Muscle of leg (tissue), 11 donors: Measurements from ENCODE around the gene LAMA4. TPM values are rescaled to one million over a fixed set of nuclear protein-coding genes. Genes with fewer than 3 reads are reported as not detected.

Experiments used
- DNase-seq: peaks from one replicate; pipeline ENCODE4 v3.0.0; 2013
- H3K27ac ChIP-seq: one replicate; pipeline ENCODE4 v1.5.1; 2013; ENCODE audit warnings: mild to moderate bottlenecking, low read length, control low read depth
- H3K27me3 ChIP-seq: one replicate; pipeline ENCODE4 v1.6.1; 2013; ENCODE audit warnings: low read length; ENCODE audit not compliant: control insufficient read depth, insufficient read depth
- H3K36me3 ChIP-seq: one replicate; pipeline ENCODE4 v1.6.1; 2013; ENCODE audit warnings: low read length; ENCODE audit not compliant: control insufficient read depth, insufficient read depth
- H3K4me1 ChIP-seq: one replicate; pipeline ENCODE4 v1.6.1; 2013; ENCODE audit warnings: low read length; ENCODE audit not compliant: control insufficient read depth, insufficient read depth
- H3K4me3 ChIP-seq: one replicate; pipeline ENCODE4 v1.5.1; 2013; ENCODE audit warnings: low read length, control low read depth
- H3K9me3 ChIP-seq: replicated peaks from 2 replicates; pipeline ENCODE4 v1.6.1; 2013; ENCODE audit warnings: low read depth, low read length; ENCODE audit not compliant: control insufficient read depth
- WGBS: methylation state at CpG from one replicate; pipeline ENCODE4 v1.1.5; 2013; ENCODE audit warnings: missing lambda C conversion rate; ENCODE audit not compliant: insufficient coverage; 5-methylcytosine and 5-hydroxymethylcytosine counted together
- polyA plus RNA-seq, 8 donors: library from polyadenylated mRNA; unstranded; fragments of 120-200 nt; gene quantifications; one replicate each; pipeline versions ENCODE4 v1.2.1 to v1.2.3, GENCODE V29; 2013; ENCODE audit warnings: inconsistent platforms in 1 of 8, low replicate concordance in 1 of 8; ENCODE audit not compliant: insufficient read length in 8 of 8, insufficient read depth in 1 of 8
- total RNA-seq: library from RNA; stranded (reverse); fragments of 120-200 nt; gene quantifications from one replicate; pipeline ENCODE4 v1.2.4, GENCODE V29; 2013

The LAMA4 gene
- total and polyA plus RNA-seq, 9 donors: 123 to 249 (median 188) TPM

DNA sequence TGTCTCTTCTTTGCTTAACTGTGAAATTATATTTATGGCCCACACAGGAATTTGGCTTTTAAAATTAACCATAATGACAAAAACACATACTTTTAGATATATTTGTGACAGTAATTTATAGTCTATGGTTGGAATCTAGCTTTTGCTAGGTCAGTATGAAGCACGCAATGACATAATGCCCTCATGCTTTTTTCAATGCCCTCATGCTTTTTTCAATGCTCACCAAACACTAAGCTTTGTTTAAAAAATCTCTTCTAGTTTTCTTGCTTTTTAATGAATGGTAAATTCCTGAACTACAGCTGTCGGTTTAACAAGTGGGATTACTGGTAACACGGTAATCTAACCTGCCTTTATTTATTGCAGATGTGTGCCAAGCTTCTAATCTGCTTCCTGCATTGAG, 187.8 kb downstream of the LAMA4 start:
- H3K27ac ChIP-seq: no peak overlapping the region
- no peaks in the 10 kb centered on the region for H3K9me3 ChIP-seq
- no peaks in the 10 kb centered on the region for H3K4me1 ChIP-seq
- no peak for DNase-seq
- peaks cover 3% of the 10 kb centered on the region for H3K36me3 ChIP-seq
- no peak overlapping the region for H3K4me3 ChIP-seq
- WGBS: 17% methylated on average over 1 of the region's 3 CpGs
- H3K27me3 ChIP-seq: no peaks in the 10 kb centered on the region

DNA sequence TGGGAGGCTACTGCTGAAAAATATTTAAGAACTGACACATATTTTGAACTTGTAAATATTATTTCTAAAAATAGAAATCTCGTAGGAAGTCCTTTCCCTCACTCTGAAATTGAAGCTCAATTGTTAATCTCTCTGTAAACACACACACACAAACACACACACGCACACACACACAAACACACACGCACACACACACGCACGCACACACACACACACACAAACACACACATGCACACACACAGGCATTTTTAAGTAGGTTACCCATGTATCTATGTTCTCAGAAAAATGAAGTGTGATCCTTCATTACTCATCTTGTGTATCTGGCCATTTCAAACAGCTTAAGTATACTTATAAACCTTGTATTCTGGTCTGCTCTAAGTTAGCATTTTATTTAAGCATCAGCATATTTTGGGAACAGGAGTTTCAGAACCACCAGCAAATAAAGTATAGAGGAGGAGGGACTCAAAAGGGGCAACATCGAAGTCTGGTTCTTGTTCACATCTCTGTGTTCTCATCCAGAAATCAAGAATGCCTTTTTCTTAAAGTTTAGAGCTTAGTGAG, 188.9 kb downstream of the LAMA4 start:
- H3K4me1 ChIP-seq: no peaks in the 10 kb centered on the region
- H3K27me3 ChIP-seq: no peaks in the 10 kb centered on the region
- H3K27ac ChIP-seq: no peak overlapping the region
- no peak for DNase-seq
- no peaks in the 10 kb centered on the region for H3K9me3 ChIP-seq
- H3K36me3 ChIP-seq: peaks cover 3% of the 10 kb centered on the region
- WGBS: no CpG with 5 or more reads among the region's 6 CpGs
- no peak overlapping the region for H3K4me3 ChIP-seq

DNA sequence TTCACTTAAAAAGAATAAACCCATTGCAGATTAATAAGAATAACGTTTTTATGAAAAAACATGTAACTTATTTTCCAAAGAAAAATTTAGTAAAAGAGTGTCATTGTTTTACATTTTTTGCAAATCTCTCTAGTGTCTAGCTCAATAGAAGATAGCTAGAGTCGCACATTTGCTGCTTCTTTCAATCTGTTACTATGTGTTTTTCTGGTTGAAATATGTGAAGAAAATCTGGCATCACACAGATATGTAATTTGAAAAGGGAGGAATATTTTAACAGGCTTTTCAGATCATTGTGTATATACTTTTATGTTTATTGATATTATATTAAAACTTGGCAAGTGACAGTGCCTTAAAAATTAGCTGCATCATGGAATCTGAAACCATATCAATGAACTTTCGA, 191.4 kb downstream of the LAMA4 start:
- Histone ChIP-seq H3K4me3 (no peak overlapping the region), H3K9me3 (no peaks in the 10 kb centered on the region), H3K36me3 (no peaks in the 10 kb centered on the region), H3K27ac (no peak overlapping the region), H3K4me1 (no peaks in the 10 kb centered on the region), H3K27me3 (no peaks in the 10 kb centered on the region)
- DNase-seq: no peak
- WGBS: no CpG with 5 or more reads among the region's 3 CpGs

DNA sequence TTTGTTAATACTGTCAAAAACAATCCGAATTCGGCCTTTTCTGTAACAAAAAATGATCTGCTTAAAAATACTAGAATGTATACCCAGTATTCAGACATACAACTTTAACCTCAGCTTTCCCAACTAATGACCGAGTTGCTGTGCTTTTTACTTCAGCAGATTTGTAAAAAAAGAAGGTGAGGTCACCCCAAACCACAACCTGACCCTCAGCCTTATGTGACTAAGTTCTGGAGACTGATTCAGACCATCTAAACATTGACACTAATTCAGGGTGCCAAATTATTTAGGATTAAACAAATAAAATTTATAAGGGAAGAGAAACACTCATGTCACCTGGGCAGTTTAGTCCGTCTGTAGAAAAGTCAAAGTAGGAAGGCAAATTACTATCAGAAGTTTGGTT, 192.8 kb downstream of the LAMA4 start:
- no peaks in the 10 kb centered on the region for H3K4me1 ChIP-seq
- no peaks in the 10 kb centered on the region for H3K27me3 ChIP-seq
- no peak overlapping the region for H3K4me3 ChIP-seq
- 88% methylated on average over 1 of the region's 4 CpGs for WGBS
- H3K9me3 ChIP-seq: no peaks in the 10 kb centered on the region
- H3K27ac ChIP-seq: no peak overlapping the region
- H3K36me3 ChIP-seq: no peaks in the 10 kb centered on the region
- no peak for DNase-seq

Other genes starting within 250 kb of the LAMA4 start
- 0.09 TPM for gene CCN6, start 200.5 kb downstream of the LAMA4 start, total RNA-seq
- gene CCN6, start 200.5 kb downstream of the LAMA4 start, polyA plus RNA-seq: under 1 TPM; 0.09 to 0.67 (median 0.23) TPM
- gene TUBE1, start 167.1 kb downstream of the LAMA4 start, total RNA-seq: 22.0 TPM
- gene TUBE1, start 167.1 kb downstream of the LAMA4 start, polyA plus RNA-seq: 10 to 100 TPM; 12.9 to 26.3 (median 16.9) TPM
- gene FAM229B, start 167.0 kb downstream of the LAMA4 start, total RNA-seq: 34.8 TPM
- 10 to 100 TPM; 14.8 to 27.4 (median 18.9) TPM for gene FAM229B, start 167.0 kb downstream of the LAMA4 start, polyA plus RNA-seq
- 0.80 TPM for gene RFPL4B, start 92.8 kb upstream of the LAMA4 start, total RNA-seq
- under 1 TPM; 0.16 to 0.63 (median 0.39) TPM for gene RFPL4B, start 92.8 kb upstream of the LAMA4 start, polyA plus RNA-seq